GM12878 (cell line): Measurements from ENCODE around the gene STAG2. TPM values are rescaled to one million over a fixed set of nuclear protein-coding genes. Genes with fewer than 3 reads are reported as not detected.

ENCODE experiments used
- ATAC-seq: fragments of 200-7000 bp; cut with Tn5 transposase; 3 replicates; pipeline ENCODE4 v1.9.1; 2020; ENCODE audit warnings: mild to moderate bottlenecking, moderate library complexity
- BruUV-seq: library from RNA; stranded (reverse); fragments of 400-500 nt; replicated peaks from 2 replicates; lab custom pipeline; 2021; lab: Mats Ljungman, UMichigan
- CTCF ChIA-PET: fragments of 300-600 bp; sonication (Branson Sonifier 250); formaldehyde crosslinking; extraction: SDS; loops from one replicate; lab custom pipeline; 2021; ENCODE audit warnings: inconsistent platforms; lab: Yijun Ruan, JAX
- POLR2A ChIA-PET: fragments of 350-600 bp; formaldehyde crosslinking; extraction: SDS; loops from one replicate; lab custom pipeline; 2021; ENCODE audit warnings: inconsistent platforms; lab: Charles Lee
- RAD21 ChIA-PET: fragments of 300-600 bp; sonication (Branson Sonifier 250); formaldehyde crosslinking; loops from one replicate; lab custom pipeline; 2023; ENCODE audit warnings: antibody characterized with exemption; ENCODE audit not compliant: unreplicated experiment; lab: Charles Lee
- SMC1A ChIA-PET: fragments of 300-600 bp; sonication (Branson Sonifier 250); formaldehyde crosslinking; loops from one replicate; lab custom pipeline; 2023; ENCODE audit not compliant: unreplicated experiment, uncharacterized antibody; lab: Charles Lee
- DNase-seq: peaks from one replicate; pipeline ENCODE4 v3.0.0-alpha.2; 2011; ENCODE audit warnings: low read depth, low spot score
- FAIRE-seq: peaks from 3 replicates; lab custom pipeline; 2011; peaks lifted over from hg19 to GRCh38; lab: Jason Lieb, UNC
- H2AFZ ChIP-seq: 2 replicates; pipeline ENCODE4 v1.6.0; 2011; ENCODE audit warnings: low read depth, low read length, control low read depth; ENCODE audit not compliant: control insufficient read depth
- H3K27ac ChIP-seq: 2 replicates; pipeline ENCODE4 v1.5.1; 2011; ENCODE audit warnings: control low read depth; ENCODE audit not compliant: control insufficient read depth, insufficient read depth
- H3K27me3 ChIP-seq, 2 experiments: replicated peaks in 1 of 2; 2 replicates each; pipeline versions ENCODE4 v1.6.0 to v1.6.1; 2011; ENCODE audit warnings: low read length in 1 of 2; ENCODE audit not compliant: control insufficient read depth in 2 of 2, insufficient read depth in 2 of 2
- H3K36me3 ChIP-seq, 2 experiments: 2 replicates each; pipeline ENCODE4 v1.5.1; 2011; ENCODE audit warnings: low read length in 1 of 2; ENCODE audit not compliant: control insufficient read depth in 2 of 2, insufficient read depth in 2 of 2
- H3K4me1 ChIP-seq: 2 replicates; pipeline ENCODE4 v1.6.1; 2011; ENCODE audit warnings: mild to moderate bottlenecking, low read length, moderate library complexity, mixed read lengths; ENCODE audit not compliant: control insufficient read depth, insufficient read depth
- H3K4me2 ChIP-seq: 2 replicates; pipeline ENCODE4 v1.6.0; 2011; ENCODE audit warnings: control low read depth; ENCODE audit not compliant: control insufficient read depth, insufficient read depth
- H3K4me3 ChIP-seq: fragments of 200-600 bp; sonication (generic); 2 replicates; pipeline ENCODE4 v1.5.1; 2016
- H3K79me2 ChIP-seq: 2 replicates; pipeline ENCODE4 v1.6.0; 2011; ENCODE audit warnings: low read length; ENCODE audit not compliant: control insufficient read depth, insufficient read depth
- H3K9ac ChIP-seq: 2 replicates; pipeline ENCODE4 v1.8.0; 2011; ENCODE audit warnings: low read length, control low read depth, mixed read lengths; ENCODE audit not compliant: control insufficient read depth, insufficient read depth
- H3K9me3 ChIP-seq: replicated peaks from 3 replicates; pipeline ENCODE4 v1.5.1; 2011; ENCODE audit warnings: mild to moderate bottlenecking, low read length; ENCODE audit not compliant: control insufficient read depth, insufficient read depth
- H4K20me1 ChIP-seq: 2 replicates; pipeline ENCODE4 v1.6.0; 2011; ENCODE audit not compliant: control insufficient read depth, insufficient read depth
- ATF7 ChIP-seq: fragments of 450-650 bp; IDR thresholded peaks from 2 replicates; pipeline ENCODE4 v1.6.1; 2016; ENCODE audit warnings: low read depth, mild to moderate bottlenecking
- BHLHE40 ChIP-seq, 2 experiments: fragments of 450-650 bp in 1 of 2; IDR thresholded peaks; 2 replicates each; pipeline ENCODE4 v1.6.1; 2011 to 2017; ENCODE audit warnings: low read depth in 2 of 2, borderline replicate concordance in 1 of 2, improper control_type of control experiment in 1 of 2, low read length in 1 of 2, mild to moderate bottlenecking in 1 of 2
- CREM ChIP-seq: IDR thresholded peaks from 2 replicates; pipeline ENCODE4 v1.6.1; 2014; ENCODE audit warnings: antibody characterized with exemption, low read depth
- DPF2 ChIP-seq: fragments of 450-650 bp; IDR thresholded peaks from 2 replicates; pipeline ENCODE4 v1.6.1; 2017; ENCODE audit warnings: mild to moderate bottlenecking
- GABPA ChIP-seq: IDR thresholded peaks from 2 replicates; pipeline ENCODE4 v1.6.1; 2014; ENCODE audit warnings: antibody characterized with exemption, low read depth, mild to moderate bottlenecking, inconsistent platforms
- HDAC6 ChIP-seq: fragments of 200-600 bp; sonication (generic); IDR thresholded peaks from one replicate; pipeline ENCODE4 v1.8.0; 2017; ENCODE audit warnings: antibody characterized with exemption; ENCODE audit not compliant: unreplicated experiment
- KLF5 ChIP-seq: fragments of 450-650 bp; IDR thresholded peaks from 2 replicates; pipeline ENCODE4 v1.6.1; 2014; ENCODE audit warnings: mild to moderate bottlenecking; ENCODE audit not compliant: partially characterized antibody
- MEF2B ChIP-seq: fragments of 450-650 bp; IDR thresholded peaks from 2 replicates; pipeline ENCODE4 v1.6.1; 2018; ENCODE audit warnings: mild to moderate bottlenecking, moderate library complexity; ENCODE audit not compliant: partially characterized antibody, poor library complexity, severe bottlenecking
- NFYA ChIP-seq: IDR thresholded peaks from 2 replicates; pipeline ENCODE4 v1.6.1; 2011; ENCODE audit warnings: low read depth, mild to moderate bottlenecking, low read length, improper control_type of control experiment, borderline replicate concordance
- NR2C2 ChIP-seq: IDR thresholded peaks from 2 replicates; pipeline ENCODE4 v1.6.1; 2011; ENCODE audit warnings: borderline replicate concordance, low read depth; ENCODE audit not compliant: control insufficient read depth, insufficient read length
- PAX8 ChIP-seq: fragments of 450-650 bp; IDR thresholded peaks from 2 replicates; pipeline ENCODE4 v1.6.1; 2017; ENCODE audit warnings: mild to moderate bottlenecking, moderate library complexity
- RAD21 ChIP-seq: IDR thresholded peaks from 2 replicates; pipeline ENCODE4 v1.6.1; 2011; ENCODE audit warnings: mild to moderate bottlenecking, low read depth, low read length, moderate library complexity; ENCODE audit not compliant: insufficient read depth
- SMC3 ChIP-seq: IDR thresholded peaks from 2 replicates; pipeline ENCODE4 v1.6.1; 2011; ENCODE audit warnings: low read length, improper control_type of control experiment, borderline replicate concordance
- TCF12 ChIP-seq: IDR thresholded peaks from 2 replicates; pipeline ENCODE4 v1.6.1; 2011; ENCODE audit warnings: low read depth, mild to moderate bottlenecking, low read length
- in situ Hi-C: fragments of 300-500 bp; cut with MboI; formaldehyde crosslinking; loops from 9 replicates; pipeline ENCODE4 v1.14.3; 2018; ENCODE audit warnings: mixed read lengths
- intact Hi-C: fragments of 100-400 bp; cut with micrococcal nuclease; formaldehyde crosslinking; loops from one replicate; pipeline ENCODE4 v1.14.2; 2022; ENCODE audit not compliant: unreplicated experiment
- polyA plus RNA-seq, 11 experiments: library from polyadenylated mRNA; depleted of rRNA in 4 of 11; unstranded in 6 of 11; stranded (reverse) in 5 of 11; fragments of >200 nt; fragmentation: Nextera tagmentation in 4 of 11; fragmentation: Illumina TruSeq in 1 of 11; extraction: Ambion mirVana in 4 of 11; extraction: Trizol in 1 of 11; gene quantifications; 1 replicate in 1 of 11; 2 replicates in 10 of 11; pipeline versions ENCODE4 v1.2.1 to v1.2.3, GENCODE V29; 2011 to 2016; ENCODE audit warnings: inconsistent platforms in 2 of 11, missing spikeins in 2 of 11, low read depth in 1 of 11
- total RNA-seq, 4 experiments: library from RNA; depleted of rRNA in 3 of 4; stranded (reverse); fragments of >200 nt in 3 of 4; fragmentation: Illumina TruSeq in 1 of 4; extraction: Trizol in 1 of 4; gene quantifications; 2 replicates each; pipeline versions ENCODE4 v1.2.1 to v1.2.3, GENCODE V29; 2013 to 2021
- TF ChIP-seq, protein P1 (sequence below), 3 experiments: IDR thresholded peaks in 2 of 3; conservative IDR thresholded peaks in 1 of 3; 2 replicates each; pipeline ENCODE4 v1.5.1; 2011; ENCODE audit warnings: low read depth in 3 of 3, low read length in 3 of 3, mild to moderate bottlenecking in 3 of 3, control low read depth in 2 of 3, moderate library complexity in 2 of 3, inconsistent platforms in 1 of 3, mixed read lengths in 1 of 3; ENCODE audit not compliant: control insufficient read depth in 2 of 3, insufficient read depth in 1 of 3; ENCODE audit errors: extremely low read depth in 1 of 3
- TF ChIP-seq, protein P2 (sequence below): fragments of 450-650 bp; IDR thresholded peaks from 2 replicates; pipeline ENCODE4 v1.6.1; 2017; ENCODE audit warnings: antibody characterized with exemption, mild to moderate bottlenecking, moderate library complexity
- TF ChIP-seq, protein P3 (sequence below): fragments of 450-650 bp; formaldehyde crosslinking; IDR thresholded peaks from 2 replicates; pipeline ENCODE4 v1.5.0; 2022; ENCODE audit warnings: mild to moderate bottlenecking, missing genetic modification characterization

The STAG2 gene
- total and polyA plus RNA-seq, 10 of the 15 experiments (the other 5 are each of a cell fraction or from before 2014, with no cell fraction given), result 26.9 to 84.2 (median 46.7) TPM

DNA sequence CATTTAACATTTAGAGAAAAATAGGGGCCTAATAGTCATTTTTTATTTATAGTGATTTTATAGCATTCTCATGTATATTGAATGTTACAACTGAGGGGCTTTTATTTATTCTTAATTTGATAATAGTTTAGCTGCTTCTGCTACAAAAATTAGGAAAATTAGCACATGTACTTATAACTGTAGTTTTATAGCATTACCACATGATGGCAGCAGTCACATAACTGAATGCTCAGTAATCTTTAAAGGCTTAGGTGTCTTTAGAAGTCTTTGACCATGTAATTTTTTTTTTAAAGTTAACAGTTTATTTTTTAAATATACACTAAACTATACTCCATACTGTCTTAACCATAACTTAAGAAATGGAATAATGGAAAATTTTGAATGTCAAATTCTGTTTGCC is 136.6 kb downstream of the STAG2 start:
- peaks cover 0 to 3% of the 10 kb centered on the region in 2 experiments; a peak in 1 of 4 replicates for H3K36me3 ChIP-seq
- H3K9me3 ChIP-seq, result no peaks in the 10 kb centered on the region
- intact Hi-C loops (loop anchor here (10.0 kb wide), 2 partner anchors 263 to 287 kb away; no protein-coding TSS in a partner anchor), in situ Hi-C loops (no loop called here)
- POLR2A ChIA-PET, result no interaction called here
- DNase-seq (no peak), ATAC-seq (peak; percentile 65), FAIRE-seq (peak; percentile 71)
- H3K4me1 ChIP-seq, result no peaks in the 10 kb centered on the region
- H3K9ac ChIP-seq, result no peak overlapping the region
- H3K79me2 ChIP-seq, result no peaks in the 10 kb centered on the region
- H3K4me2 ChIP-seq, result no peak overlapping the region
- no peaks in the 10 kb centered on the region for H4K20me1 ChIP-seq
- H3K4me3 ChIP-seq, result no peak overlapping the region
- BruUV-seq, result no TSS peak
- RAD21 ChIA-PET, result interaction anchor here (0.8 kb wide), 1 partner anchor 231 kb away, joined by 3 read pairs; no protein-coding TSS in a partner anchor
- H3K27ac ChIP-seq, result no peak overlapping the region
- CTCF ChIA-PET, result interaction anchor here (0.6 to 2.2 kb wide), 8 partner anchors 8 to 1031 kb away, joined by 3 to 12 read pairs (median 4); no protein-coding TSS in a partner anchor
- H3K27me3 ChIP-seq, result no peaks in the 10 kb centered on the region
- H2AFZ ChIP-seq, result no peak overlapping the region
- SMC1A ChIA-PET, result interaction anchor here (0.7 to 1.4 kb wide), 5 partner anchors 11 to 139 kb away, joined by 3 to 6 read pairs (median 3); no protein-coding TSS in a partner anchor
- TF ChIP-seq MEF2B (no peak), CREM (no peak), GABPA (no peak), SMC3 (peak; percentile 41; the same call in 1 of the 2 replicates), HDAC6 (no peak), KLF5 (no peak), DPF2 (no peak), NFYA (no peak), BHLHE40 (IDR thresholded peaks at IDR 0.05; ENCODE audit: borderline replicate concordance in 1 of 2, low read depth in 2 of 2, low read length in 1 of 2) (no peak), ATF7 (no peak), RAD21 (peak; percentile 47), NR2C2 (no peak), TCF12 (no peak), PAX8 (no peak)
- TF ChIP-seq, protein P1, sequence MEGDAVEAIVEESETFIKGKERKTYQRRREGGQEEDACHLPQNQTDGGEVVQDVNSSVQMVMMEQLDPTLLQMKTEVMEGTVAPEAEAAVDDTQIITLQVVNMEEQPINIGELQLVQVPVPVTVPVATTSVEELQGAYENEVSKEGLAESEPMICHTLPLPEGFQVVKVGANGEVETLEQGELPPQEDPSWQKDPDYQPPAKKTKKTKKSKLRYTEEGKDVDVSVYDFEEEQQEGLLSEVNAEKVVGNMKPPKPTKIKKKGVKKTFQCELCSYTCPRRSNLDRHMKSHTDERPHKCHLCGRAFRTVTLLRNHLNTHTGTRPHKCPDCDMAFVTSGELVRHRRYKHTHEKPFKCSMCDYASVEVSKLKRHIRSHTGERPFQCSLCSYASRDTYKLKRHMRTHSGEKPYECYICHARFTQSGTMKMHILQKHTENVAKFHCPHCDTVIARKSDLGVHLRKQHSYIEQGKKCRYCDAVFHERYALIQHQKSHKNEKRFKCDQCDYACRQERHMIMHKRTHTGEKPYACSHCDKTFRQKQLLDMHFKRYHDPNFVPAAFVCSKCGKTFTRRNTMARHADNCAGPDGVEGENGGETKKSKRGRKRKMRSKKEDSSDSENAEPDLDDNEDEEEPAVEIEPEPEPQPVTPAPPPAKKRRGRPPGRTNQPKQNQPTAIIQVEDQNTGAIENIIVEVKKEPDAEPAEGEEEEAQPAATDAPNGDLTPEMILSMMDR (IDR thresholded peaks at IDR 0.05 in 2 of 3, conservative IDR thresholded peaks at IDR 0.05 in 1 of 3; ENCODE audit: control insufficient read depth in 2 of 3, extremely low read depth in 1 of 3, insufficient read depth in 1 of 3, low read depth in 3 of 3, low read length in 3 of 3), result peak; percentile 36 to 50 (median 42); a peak in 4 of 6 replicates
- TF ChIP-seq, protein P2, sequence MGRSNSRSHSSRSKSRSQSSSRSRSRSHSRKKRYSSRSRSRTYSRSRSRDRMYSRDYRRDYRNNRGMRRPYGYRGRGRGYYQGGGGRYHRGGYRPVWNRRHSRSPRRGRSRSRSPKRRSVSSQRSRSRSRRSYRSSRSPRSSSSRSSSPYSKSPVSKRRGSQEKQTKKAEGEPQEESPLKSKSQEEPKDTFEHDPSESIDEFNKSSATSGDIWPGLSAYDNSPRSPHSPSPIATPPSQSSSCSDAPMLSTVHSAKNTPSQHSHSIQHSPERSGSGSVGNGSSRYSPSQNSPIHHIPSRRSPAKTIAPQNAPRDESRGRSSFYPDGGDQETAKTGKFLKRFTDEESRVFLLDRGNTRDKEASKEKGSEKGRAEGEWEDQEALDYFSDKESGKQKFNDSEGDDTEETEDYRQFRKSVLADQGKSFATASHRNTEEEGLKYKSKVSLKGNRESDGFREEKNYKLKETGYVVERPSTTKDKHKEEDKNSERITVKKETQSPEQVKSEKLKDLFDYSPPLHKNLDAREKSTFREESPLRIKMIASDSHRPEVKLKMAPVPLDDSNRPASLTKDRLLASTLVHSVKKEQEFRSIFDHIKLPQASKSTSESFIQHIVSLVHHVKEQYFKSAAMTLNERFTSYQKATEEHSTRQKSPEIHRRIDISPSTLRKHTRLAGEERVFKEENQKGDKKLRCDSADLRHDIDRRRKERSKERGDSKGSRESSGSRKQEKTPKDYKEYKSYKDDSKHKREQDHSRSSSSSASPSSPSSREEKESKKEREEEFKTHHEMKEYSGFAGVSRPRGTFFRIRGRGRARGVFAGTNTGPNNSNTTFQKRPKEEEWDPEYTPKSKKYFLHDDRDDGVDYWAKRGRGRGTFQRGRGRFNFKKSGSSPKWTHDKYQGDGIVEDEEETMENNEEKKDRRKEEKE, result no peak
- TF ChIP-seq, protein P3, sequence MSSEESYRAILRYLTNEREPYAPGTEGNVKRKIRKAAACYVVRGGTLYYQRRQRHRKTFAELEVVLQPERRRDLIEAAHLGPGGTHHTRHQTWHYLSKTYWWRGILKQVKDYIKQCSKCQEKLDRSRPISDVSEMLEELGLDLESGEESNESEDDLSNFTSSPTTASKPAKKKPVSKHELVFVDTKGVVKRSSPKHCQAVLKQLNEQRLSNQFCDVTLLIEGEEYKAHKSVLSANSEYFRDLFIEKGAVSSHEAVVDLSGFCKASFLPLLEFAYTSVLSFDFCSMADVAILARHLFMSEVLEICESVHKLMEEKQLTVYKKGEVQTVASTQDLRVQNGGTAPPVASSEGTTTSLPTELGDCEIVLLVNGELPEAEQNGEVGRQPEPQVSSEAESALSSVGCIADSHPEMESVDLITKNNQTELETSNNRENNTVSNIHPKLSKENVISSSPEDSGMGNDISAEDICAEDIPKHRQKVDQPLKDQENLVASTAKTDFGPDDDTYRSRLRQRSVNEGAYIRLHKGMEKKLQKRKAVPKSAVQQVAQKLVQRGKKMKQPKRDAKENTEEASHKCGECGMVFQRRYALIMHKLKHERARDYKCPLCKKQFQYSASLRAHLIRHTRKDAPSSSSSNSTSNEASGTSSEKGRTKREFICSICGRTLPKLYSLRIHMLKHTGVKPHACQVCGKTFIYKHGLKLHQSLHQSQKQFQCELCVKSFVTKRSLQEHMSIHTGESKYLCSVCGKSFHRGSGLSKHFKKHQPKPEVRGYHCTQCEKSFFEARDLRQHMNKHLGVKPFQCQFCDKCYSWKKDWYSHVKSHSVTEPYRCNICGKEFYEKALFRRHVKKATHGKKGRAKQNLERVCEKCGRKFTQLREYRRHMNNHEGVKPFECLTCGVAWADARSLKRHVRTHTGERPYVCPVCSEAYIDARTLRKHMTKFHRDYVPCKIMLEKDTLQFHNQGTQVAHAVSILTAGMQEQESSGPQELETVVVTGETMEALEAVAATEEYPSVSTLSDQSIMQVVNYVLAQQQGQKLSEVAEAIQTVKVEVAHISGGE (CRISPR knock-in tag), result no peak
